Osteoblast (primary cell): ENCODE measurements around the gene CACUL1. TPM values are rescaled to one million over a fixed set of nuclear protein-coding genes. Genes with fewer than 3 reads are reported as not detected.

Source experiments
- DNase-seq: peaks from one replicate; pipeline ENCODE4 v3.0.0; 2011; ENCODE audit warnings: low spot score, mixed read lengths; ENCODE audit not compliant: insufficient read length; ENCODE audit errors: missing footprints
- H2AFZ ChIP-seq: 2 replicates; pipeline ENCODE4 v1.6.0; 2011; ENCODE audit warnings: mild to moderate bottlenecking, low read length
- H3K27ac ChIP-seq: 2 replicates; pipeline ENCODE4 v1.5.1; 2011; ENCODE audit warnings: mild to moderate bottlenecking, low read depth, low read length, moderate library complexity
- H3K27me3 ChIP-seq: 2 replicates; pipeline ENCODE4 v1.6.0; 2012; ENCODE audit warnings: mild to moderate bottlenecking, control low read depth, inconsistent platforms, low read length, moderate library complexity; ENCODE audit not compliant: insufficient read depth
- H3K36me3 ChIP-seq: 2 replicates; pipeline ENCODE4 v1.5.1; 2011; ENCODE audit warnings: mild to moderate bottlenecking, low read length, control low read depth, moderate library complexity; ENCODE audit not compliant: insufficient read depth
- H3K4me1 ChIP-seq: 2 replicates; pipeline ENCODE4 v1.5.1; 2011; ENCODE audit warnings: mild to moderate bottlenecking, low read length, control low read depth, moderate library complexity; ENCODE audit not compliant: insufficient read depth
- H3K4me2 ChIP-seq: 2 replicates; pipeline ENCODE4 v1.6.0; 2011; ENCODE audit warnings: mild to moderate bottlenecking, low read length; ENCODE audit not compliant: insufficient read depth
- H3K4me3 ChIP-seq: fragments of 200-600 bp; sonication (generic); 3 replicates; pipeline ENCODE4 v1.5.1; 2012; ENCODE audit warnings: mild to moderate bottlenecking, low read length, inconsistent platforms; ENCODE audit not compliant: insufficient read depth
- H3K79me2 ChIP-seq: 2 replicates; pipeline ENCODE4 v1.6.0; 2012; ENCODE audit warnings: mild to moderate bottlenecking, low read length, control low read depth, inconsistent platforms; ENCODE audit not compliant: insufficient read depth
- H3K9me3 ChIP-seq: 2 replicates; pipeline ENCODE4 v1.5.1; 2011; ENCODE audit warnings: low read depth, low read length, control low read depth
- H4K20me1 ChIP-seq: 2 replicates; pipeline ENCODE4 v1.6.0; 2012; ENCODE audit warnings: mild to moderate bottlenecking, low read length, control low read depth; ENCODE audit not compliant: insufficient read depth
- CTCF ChIP-seq: IDR thresholded peaks from 2 replicates; pipeline ENCODE4 v1.5.1; 2011; ENCODE audit warnings: mild to moderate bottlenecking, low read depth, low read length, moderate library complexity; ENCODE audit errors: extremely low read depth
- total RNA-seq: library from RNA; depleted of rRNA; stranded (reverse); fragments of >200 nt; gene quantifications from 2 replicates; pipeline ENCODE4 v1.2.3, GENCODE V29; 2012

The CACUL1 gene
- total RNA-seq, 1 donor = 32.6 TPM

GRCh38 chr10:118628397-118628796 is 126.4 kb downstream of the CACUL1 start:
- no peak overlapping the region for H2AFZ ChIP-seq
- no peak for DNase-seq
- no peaks in the 10 kb centered on the region for H3K79me2 ChIP-seq
- no peaks in the 10 kb centered on the region for H4K20me1 ChIP-seq
- peaks cover 3% of the 10 kb centered on the region for H3K27me3 ChIP-seq
- no peaks in the 10 kb centered on the region for H3K4me1 ChIP-seq
- no peak for TF ChIP-seq CTCF
- no peak overlapping the region for H3K4me3 ChIP-seq
- no peaks in the 10 kb centered on the region for H3K9me3 ChIP-seq
- no peak overlapping the region for H3K4me2 ChIP-seq
- no peak overlapping the region for H3K27ac ChIP-seq
- H3K36me3 ChIP-seq = no peaks in the 10 kb centered on the region

GRCh38 chr10:118626953-118627352 is 127.8 kb downstream of the CACUL1 start:
- no peak overlapping the region for H3K4me2 ChIP-seq
- no peak for DNase-seq
- H2AFZ ChIP-seq = no peak overlapping the region
- no peaks in the 10 kb centered on the region for H4K20me1 ChIP-seq
- H3K27me3 ChIP-seq = peaks cover 3% of the 10 kb centered on the region
- no peaks in the 10 kb centered on the region for H3K79me2 ChIP-seq
- no peaks in the 10 kb centered on the region for H3K4me1 ChIP-seq
- no peak overlapping the region for H3K27ac ChIP-seq
- no peaks in the 10 kb centered on the region for H3K36me3 ChIP-seq
- H3K9me3 ChIP-seq = no peaks in the 10 kb centered on the region
- TF ChIP-seq CTCF = no peak
- no peak overlapping the region for H3K4me3 ChIP-seq

Other genes with a start within 250 kb of the CACUL1 start
- gene PRLHR, start 159.3 kb downstream of the CACUL1 start, total RNA-seq = not detected in 2 replicates